H9 (cell line): ENCODE results near the gene BRF1. TPM values are rescaled to one million over a fixed set of nuclear protein-coding genes. Genes with fewer than 3 reads are reported as not detected.

ENCODE experiments used
- DNase-seq: peaks from one replicate; pipeline ENCODE4 v3.0.0-alpha.2; 2017
- H2AFZ ChIP-seq: one replicate; pipeline ENCODE4 v1.6.1; 2013; ENCODE audit warnings: mild to moderate bottlenecking, low read length, control low read depth, moderate library complexity
- H2AK5ac ChIP-seq: 2 replicates; pipeline ENCODE4 v1.6.1; 2013; ENCODE audit warnings: low read length, control low read depth, mixed read lengths; ENCODE audit not compliant: insufficient read length
- H2BK120ac ChIP-seq: one replicate; pipeline ENCODE4 v1.6.1; 2013; ENCODE audit warnings: low read depth, mild to moderate bottlenecking, low read length, control low read depth, inconsistent platforms; ENCODE audit not compliant: poor library complexity, severe bottlenecking
- H2BK12ac ChIP-seq: 2 replicates; pipeline ENCODE4 v1.6.1; 2013; ENCODE audit warnings: low read length, control low read depth, mixed read lengths, low read depth; ENCODE audit not compliant: insufficient read length
- H2BK15ac ChIP-seq: 2 replicates; pipeline ENCODE4 v1.6.1; 2013; ENCODE audit warnings: low read depth, low read length, control low read depth
- H2BK20ac ChIP-seq: one replicate; pipeline ENCODE4 v1.6.1; 2013; ENCODE audit warnings: low read depth, mild to moderate bottlenecking, low read length, control low read depth, inconsistent platforms; ENCODE audit not compliant: poor library complexity, severe bottlenecking
- H2BK5ac ChIP-seq: 2 replicates; pipeline ENCODE4 v1.6.1; 2013; ENCODE audit warnings: low read length, control low read depth, mixed read lengths; ENCODE audit not compliant: insufficient read length
- H3K14ac ChIP-seq: 2 replicates; pipeline ENCODE4 v1.6.1; 2013; ENCODE audit warnings: low read length, control low read depth; ENCODE audit not compliant: insufficient read depth
- H3K18ac ChIP-seq: 2 replicates; pipeline ENCODE4 v1.6.1; 2013; ENCODE audit warnings: low read depth, mild to moderate bottlenecking, mixed read lengths, low read length, control low read depth; ENCODE audit not compliant: insufficient read length
- H3K23ac ChIP-seq: 2 replicates; pipeline ENCODE4 v1.6.1; 2013; ENCODE audit warnings: low read length, control low read depth, mixed read lengths, low read depth; ENCODE audit not compliant: insufficient read length
- H3K23me2 ChIP-seq: 2 replicates; pipeline ENCODE4 v1.6.1; 2013; ENCODE audit warnings: low read depth, mild to moderate bottlenecking, mixed read lengths, low read length, control low read depth; ENCODE audit not compliant: insufficient read length, poor library complexity, severe bottlenecking
- H3K27ac ChIP-seq: 2 replicates; pipeline ENCODE4 v1.5.1; 2013; ENCODE audit warnings: low read length, control low read depth, mixed read lengths, low read depth; ENCODE audit not compliant: insufficient read length
- H3K27me3 ChIP-seq: 2 replicates; pipeline ENCODE4 v1.6.1; 2013; ENCODE audit warnings: low read length, control low read depth, inconsistent platforms; ENCODE audit not compliant: insufficient read depth
- H3K4ac ChIP-seq: 2 replicates; pipeline ENCODE4 v1.6.1; 2013; ENCODE audit warnings: low read depth, mild to moderate bottlenecking, control low read depth, inconsistent platforms, low read length, moderate library complexity
- H3K4me1 ChIP-seq: 2 replicates; pipeline ENCODE4 v1.6.1; 2013; ENCODE audit warnings: low read length, control low read depth, inconsistent platforms; ENCODE audit not compliant: insufficient read depth
- H3K4me2 ChIP-seq: 2 replicates; pipeline ENCODE4 v1.6.1; 2013; ENCODE audit warnings: low read length, control low read depth, mixed read lengths; ENCODE audit not compliant: insufficient read length, insufficient read depth
- H3K56ac ChIP-seq: 2 replicates; pipeline ENCODE4 v1.6.1; 2013; ENCODE audit warnings: low read depth, mild to moderate bottlenecking, mixed read lengths, low read length, control low read depth; ENCODE audit not compliant: insufficient read length
- H3K79me1 ChIP-seq: 2 replicates; pipeline ENCODE4 v1.6.1; 2013; ENCODE audit warnings: low read depth, mild to moderate bottlenecking, moderate library complexity, low read length, control low read depth, inconsistent platforms; ENCODE audit not compliant: insufficient read depth, poor library complexity, severe bottlenecking
- H3K79me2 ChIP-seq: 2 replicates; pipeline ENCODE4 v1.6.1; 2013; ENCODE audit warnings: low read length, control low read depth, inconsistent platforms; ENCODE audit not compliant: insufficient read depth
- H3K9ac ChIP-seq: 2 replicates; pipeline ENCODE4 v1.6.1; 2013; ENCODE audit warnings: low read length, control low read depth, mixed read lengths; ENCODE audit not compliant: insufficient read length; ENCODE audit errors: extremely low read depth
- H3K9me3 ChIP-seq: one replicate; pipeline ENCODE4 v1.6.1; 2013; ENCODE audit warnings: low read depth, low read length, inconsistent platforms; ENCODE audit not compliant: control insufficient read depth
- H3T11ph ChIP-seq: one replicate; pipeline ENCODE4 v1.6.1; 2013; ENCODE audit warnings: mild to moderate bottlenecking, low read length, control low read depth, inconsistent platforms
- H4K20me1 ChIP-seq: one replicate; pipeline ENCODE4 v1.6.1; 2013; ENCODE audit not compliant: control insufficient read depth, insufficient read length, insufficient read depth
- H4K5ac ChIP-seq: 2 replicates; pipeline ENCODE4 v1.6.1; 2013; ENCODE audit warnings: low read depth, mild to moderate bottlenecking, mixed read lengths, low read length, control low read depth; ENCODE audit not compliant: insufficient read length
- H4K8ac ChIP-seq: replicated peaks from 2 replicates; pipeline ENCODE4 v1.6.1; 2013; ENCODE audit warnings: low read length, control low read depth, mixed read lengths, low read depth; ENCODE audit not compliant: insufficient read length
- H4K91ac ChIP-seq: 2 replicates; pipeline ENCODE4 v1.6.1; 2013; ENCODE audit warnings: low read depth, mild to moderate bottlenecking, moderate library complexity, mixed read lengths, low read length, control low read depth; ENCODE audit not compliant: insufficient read length
- H3K27ac Mint-ChIP-seq, 3 experiments: 2 replicates in 2 of 3; 3 replicates in 1 of 3; pipeline ENCODE4 v1.8.0; 2020 to 2021; ENCODE audit warnings: mixed read lengths in 3 of 3, mild to moderate bottlenecking in 1 of 3, moderate library complexity in 1 of 3
- H3K27me3 Mint-ChIP-seq: 2 replicates; pipeline ENCODE4 v1.8.0; 2021; ENCODE audit warnings: low read depth, mild to moderate bottlenecking, moderate library complexity, mixed read lengths
- H3K36me3 Mint-ChIP-seq, 3 experiments: 2 replicates in 2 of 3; 3 replicates in 1 of 3; pipeline ENCODE4 v1.8.0; 2020 to 2021; ENCODE audit warnings: low read depth in 3 of 3, mixed read lengths in 3 of 3; ENCODE audit not compliant: insufficient read depth in 1 of 3
- H3K4me1 Mint-ChIP-seq, 2 experiments: 2 replicates each; pipeline ENCODE4 v1.8.0; 2020; ENCODE audit warnings: mixed read lengths in 2 of 2
- H3K4me3 Mint-ChIP-seq, 2 experiments: 2 replicates in 1 of 2; 3 replicates in 1 of 2; pipeline ENCODE4 v1.8.0; 2020 to 2021; ENCODE audit warnings: mild to moderate bottlenecking in 2 of 2, mixed read lengths in 2 of 2, moderate library complexity in 1 of 2
- H3K9me3 Mint-ChIP-seq, 2 experiments: 2 replicates in 1 of 2; 3 replicates in 1 of 2; pipeline ENCODE4 v1.8.0; 2020; ENCODE audit warnings: mild to moderate bottlenecking in 2 of 2, mixed read lengths in 2 of 2, moderate library complexity in 1 of 2
- CTCF ChIP-seq: fragments of 200-600 bp; sonication (generic); conservative IDR thresholded peaks from 3 replicates; pipeline ENCODE4 v1.8.0; 2021; ENCODE audit warnings: antibody characterized with exemption, mild to moderate bottlenecking
- WGBS: extraction: QIAGEN DNeasy Blood & Tissue Kit; methylation state at CpG from one replicate; pipeline ENCODE4 v1.1.7; 2013; ENCODE audit warnings: missing lambda C conversion rate, low lambda C conversion rate, mixed read lengths; ENCODE audit not compliant: insufficient read length; ENCODE audit errors: extremely low coverage; 5-methylcytosine and 5-hydroxymethylcytosine counted together
- total RNA-seq: library from RNA; stranded (reverse); gene quantifications from 2 replicates; pipeline ENCODE4 v1.2.1, GENCODE V29; 2021

BRF1 gene
- total RNA-seq, 1 experiment from 2014 or later: 28.3 TPM

- H2BK12ac ChIP-seq: no peak overlapping the region
- no peaks in the 10 kb centered on the region for H3K23me2 ChIP-seq
- no peaks in the 10 kb centered on the region for H3K4me1 ChIP-seq
- no peak overlapping the region for H3K27ac ChIP-seq
- H3K4me2 ChIP-seq: no peak overlapping the region
- no peak overlapping the region for H2BK15ac ChIP-seq
- H3K18ac ChIP-seq: no peak overlapping the region
- no peak overlapping the region for H3K4ac ChIP-seq
- H2BK120ac ChIP-seq: no peak overlapping the region
- H4K91ac ChIP-seq: no peak overlapping the region
- H2BK20ac ChIP-seq: no peak overlapping the region
- H3T11ph ChIP-seq: no peak overlapping the region
- H2AFZ ChIP-seq: no peak overlapping the region
- peaks cover 6% of the 10 kb centered on the region for H3K27me3 Mint-ChIP-seq
- H3K79me1 ChIP-seq: no peaks in the 10 kb centered on the region
- H3K4me1 Mint-ChIP-seq: 0 out of 4 replicates have a peak, but pooled peaks cover 0 to 2% of the 10 kb centered on the region in 2 experiments
- peaks cover 1 to 22% (median 11%) of the 10 kb centered on the region in 3 experiments; a peak in 5 of 7 replicates for H3K36me3 Mint-ChIP-seq
- peak overlapping the region in 1 of 3 experiments; percentile 87; a peak in 1 of 7 replicates for H3K27ac Mint-ChIP-seq
- H2BK5ac ChIP-seq: no peak overlapping the region
- H3K9me3 ChIP-seq: no peaks in the 10 kb centered on the region
- no peaks in the 10 kb centered on the region for H3K27me3 ChIP-seq
- DNase-seq: peak; percentile 20
- no peak overlapping the region for H3K14ac ChIP-seq
- H4K5ac ChIP-seq: no peak overlapping the region
- no peak for TF ChIP-seq CTCF
- H4K20me1 ChIP-seq: no peaks in the 10 kb centered on the region
- H4K8ac ChIP-seq: no peak overlapping the region
- no peak overlapping the region for H2AK5ac ChIP-seq
- H3K9ac ChIP-seq: no peak overlapping the region
- no peak overlapping the region for H3K23ac ChIP-seq
- H3K9me3 Mint-ChIP-seq: no peaks in the 10 kb centered on the region
- WGBS: no CpG with 5 or more reads among the region's 9 CpGs
- H3K56ac ChIP-seq: no peak overlapping the region
- H3K4me3 Mint-ChIP-seq: no peak overlapping the region
- no peaks in the 10 kb centered on the region for H3K79me2 ChIP-seq
Measured at GRCh38 chr14:105253329-105253682, 47.5 kb downstream of the BRF1 start.
